Left lung (tissue), 10 donors: Measurements from ENCODE around the gene LACC1. TPM values are rescaled to one million over a fixed set of nuclear protein-coding genes. Genes with fewer than 3 reads are reported as not detected.

Source experiments
- ATAC-seq: fragments of 200-7000 bp; cut with Tn5 transposase; one replicate; pipeline ENCODE4 v1.9.1; 2020; ENCODE audit warnings: moderate library complexity
- DNase-seq, 4 donors: peaks; one replicate each; pipeline ENCODE4 v3.0.0-alpha.2; 2013 to 2020
- H3K27ac ChIP-seq, 2 donors: fragments of 200-600 bp; sonication (generic) in 1 of 2; one replicate each; pipeline versions ENCODE4 v1.5.0 to v1.8.0; 2020 to 2021
- H3K27me3 ChIP-seq, 2 donors: fragments of 200-600 bp; sonication (generic) in 1 of 2; one replicate each; pipeline versions ENCODE4 v1.5.0 to v1.8.0; 2020 to 2021
- H3K36me3 ChIP-seq, 2 donors: fragments of 200-600 bp; sonication (generic) in 1 of 2; one replicate each; pipeline versions ENCODE4 v1.5.0 to v1.8.0; 2020 to 2021
- H3K4me1 ChIP-seq, 2 donors: fragments of 200-600 bp; one replicate each; pipeline ENCODE4 v1.8.0; 2021
- H3K4me3 ChIP-seq, 2 donors: fragments of 200-600 bp; sonication (generic) in 1 of 2; one replicate each; pipeline versions ENCODE4 v1.5.0 to v1.8.0; 2020 to 2021; ENCODE audit warnings: mild to moderate bottlenecking in 1 of 2
- H3K9me3 ChIP-seq, 2 donors: fragments of 200-600 bp; sonication (generic) in 1 of 2; one replicate each; pipeline versions ENCODE4 v1.5.0 to v1.8.0; 2020 to 2021
- intact Hi-C, 2 donors: fragments of 100-400 bp; cut with DNase I; formaldehyde crosslinking; loops; one replicate each; pipeline versions ENCODE4 v1.11.2 to v1.14.2; 2022
- polyA plus RNA-seq, 6 donors: library from polyadenylated mRNA; unstranded; fragments of 120-200 nt; gene quantifications; one replicate each; pipeline ENCODE4 v1.2.1, GENCODE V29; 2013; ENCODE audit not compliant: insufficient read length in 6 of 6
- total RNA-seq, 2 donors: library from RNA; stranded (reverse); fragmentation: NEBNext Ultra II Directional; extraction: Animal tissue kit (Norgen Biotek cat#: 25700); gene quantifications; one replicate each; pipeline ENCODE4 v1.2.1, GENCODE V29; 2021
- TF ChIP-seq, protein P1 (sequence below), 2 donors: fragments of 200-600 bp; sonication (generic) in 1 of 2; IDR thresholded peaks; one replicate each; pipeline versions ENCODE4 v1.5.0 to v1.8.0; 2021; ENCODE audit warnings: antibody characterized with exemption in 2 of 2
- donor health status: DM: no; HTN: yes; CAD: no.
- donor health status: DM: no; HTN: no; CAD: no.

The LACC1 gene
- total and polyA plus RNA-seq, 8 donors: 3.7 to 21.8 (median 4.4) TPM

DNA sequence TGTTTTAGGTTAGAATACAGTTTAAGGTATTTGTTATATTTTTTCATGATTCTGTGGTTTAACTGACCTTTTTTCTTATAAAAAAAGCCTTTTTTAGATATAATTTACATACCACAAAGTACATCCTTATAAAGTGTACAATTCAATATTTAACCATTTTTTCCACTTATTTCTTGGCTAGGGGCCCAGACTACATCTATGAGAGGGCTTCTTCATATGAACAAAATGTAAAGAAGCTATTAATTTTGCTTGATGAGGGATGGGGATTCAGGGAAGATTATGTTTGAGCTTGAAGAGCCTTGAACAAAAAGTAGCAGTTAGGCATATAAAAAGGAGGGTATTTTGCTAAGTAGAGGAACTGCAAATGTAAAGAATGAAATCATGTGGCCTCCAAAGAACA, 2.4 kb upstream of the LACC1 start:
- Histone ChIP-seq H3K9me3 (no peaks in the 10 kb centered on the region), H3K27me3 (no peaks in the 10 kb centered on the region), H3K4me3 (no peak overlapping the region), H3K4me1 (peaks cover 6 to 42% of the 10 kb centered on the region in 2 donors), H3K27ac (no peak overlapping the region), H3K36me3 (no peaks in the 10 kb centered on the region)
- TF ChIP-seq, protein P1, sequence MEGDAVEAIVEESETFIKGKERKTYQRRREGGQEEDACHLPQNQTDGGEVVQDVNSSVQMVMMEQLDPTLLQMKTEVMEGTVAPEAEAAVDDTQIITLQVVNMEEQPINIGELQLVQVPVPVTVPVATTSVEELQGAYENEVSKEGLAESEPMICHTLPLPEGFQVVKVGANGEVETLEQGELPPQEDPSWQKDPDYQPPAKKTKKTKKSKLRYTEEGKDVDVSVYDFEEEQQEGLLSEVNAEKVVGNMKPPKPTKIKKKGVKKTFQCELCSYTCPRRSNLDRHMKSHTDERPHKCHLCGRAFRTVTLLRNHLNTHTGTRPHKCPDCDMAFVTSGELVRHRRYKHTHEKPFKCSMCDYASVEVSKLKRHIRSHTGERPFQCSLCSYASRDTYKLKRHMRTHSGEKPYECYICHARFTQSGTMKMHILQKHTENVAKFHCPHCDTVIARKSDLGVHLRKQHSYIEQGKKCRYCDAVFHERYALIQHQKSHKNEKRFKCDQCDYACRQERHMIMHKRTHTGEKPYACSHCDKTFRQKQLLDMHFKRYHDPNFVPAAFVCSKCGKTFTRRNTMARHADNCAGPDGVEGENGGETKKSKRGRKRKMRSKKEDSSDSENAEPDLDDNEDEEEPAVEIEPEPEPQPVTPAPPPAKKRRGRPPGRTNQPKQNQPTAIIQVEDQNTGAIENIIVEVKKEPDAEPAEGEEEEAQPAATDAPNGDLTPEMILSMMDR (IDR thresholded peaks at IDR 0.05): no peak
- intact Hi-C loops: loop anchor here in 1 of 2 donors (10.0 kb wide), 1 partner anchor 783 kb away; no protein-coding TSS in a partner anchor
- no peak for ATAC-seq
- DNase-seq: no peak

DNA sequence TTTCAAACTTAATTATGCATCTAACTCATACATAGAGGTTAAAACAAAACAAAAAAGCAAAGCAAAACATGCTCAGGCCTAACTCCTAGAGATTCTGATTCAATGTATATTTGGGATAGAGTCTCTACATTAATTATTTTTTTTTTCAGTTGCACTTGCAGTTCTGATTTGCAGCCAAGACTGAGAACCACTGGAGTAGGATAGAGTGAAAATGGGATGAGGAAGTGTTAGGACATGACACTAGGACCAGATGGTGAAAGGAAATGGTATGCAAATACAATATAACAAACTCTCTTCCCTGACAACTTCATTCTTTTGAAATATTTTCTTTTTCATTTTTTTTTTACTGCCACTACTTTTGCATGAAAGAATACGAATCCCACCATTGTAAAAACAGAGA, 1.9 kb upstream of the LACC1 start:
- no peak overlapping the region for H3K4me3 ChIP-seq
- no peaks in the 10 kb centered on the region for H3K9me3 ChIP-seq
- H3K4me1 ChIP-seq: peaks cover 6 to 42% of the 10 kb centered on the region in 2 donors
- intact Hi-C loops: loop anchor here in 1 of 2 donors (10.0 kb wide), 1 partner anchor 783 kb away; no protein-coding TSS in a partner anchor
- ATAC-seq: no peak
- no peaks in the 10 kb centered on the region for H3K36me3 ChIP-seq
- no peak for DNase-seq
- no peaks in the 10 kb centered on the region for H3K27me3 ChIP-seq
- peak overlapping the region in 1 of 2 donors; percentile 99 for H3K27ac ChIP-seq
- TF ChIP-seq, protein P1 (IDR thresholded peaks at IDR 0.05): no peak

DNA sequence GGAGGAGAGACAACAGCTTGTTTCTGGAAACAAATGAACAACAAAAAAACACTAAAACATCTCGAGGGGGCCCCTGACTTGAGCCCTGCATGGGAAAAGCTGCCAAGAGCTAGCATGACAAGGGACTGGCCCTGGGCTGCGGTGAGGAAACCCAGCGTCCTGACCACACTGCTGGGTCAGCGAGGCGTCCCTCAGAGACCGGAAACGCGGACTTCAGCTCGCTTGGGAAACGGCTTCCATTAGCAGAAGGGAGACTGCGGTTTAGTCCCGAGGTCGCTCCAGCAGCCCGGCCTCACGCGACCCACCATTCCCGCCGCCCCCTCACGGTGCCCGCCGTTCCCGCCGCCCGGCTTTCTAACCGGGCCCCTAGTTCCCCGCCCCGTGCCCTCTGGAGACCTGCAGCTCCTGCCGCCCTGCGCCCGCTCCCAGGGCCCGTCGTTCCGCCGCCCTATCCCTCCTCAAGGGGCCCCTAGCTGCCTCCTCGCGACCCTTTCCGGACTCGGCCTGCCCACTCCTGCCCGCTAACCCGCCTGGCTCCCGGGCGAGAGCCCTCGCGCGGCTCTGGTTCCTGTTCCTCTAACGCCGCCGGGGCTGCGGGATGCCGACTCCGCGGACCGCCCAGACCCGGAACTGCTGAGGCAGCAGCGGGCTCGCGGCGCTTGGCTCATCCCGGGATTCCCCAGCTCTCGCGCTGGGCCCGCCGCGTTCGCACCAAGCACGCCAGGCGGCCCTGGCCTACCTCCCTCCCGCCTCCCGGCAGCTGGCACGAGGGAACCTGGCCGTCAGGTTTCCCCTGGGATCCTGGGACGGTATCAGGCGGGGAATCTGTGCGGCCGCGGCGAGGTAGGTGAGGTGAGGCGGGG, 581 bp upstream of the LACC1 start, which contains the start of gene CCDC122:
Gene CCDC122 (minus strand): TSS at position 849 of the 863 bp plus-strand sequence. CDS start 10,364 bp downstream, outside the sequence.
- DNase-seq: peak; percentile 80 to 99 (median 88)
- Histone ChIP-seq H3K27me3 (no peaks in the 10 kb centered on the region), H3K4me1 (peaks cover 6 to 44% of the 10 kb centered on the region in 2 donors), H3K4me3 (peak within 1 kb of the TSS; percentile 66), H3K27ac (peak within 1 kb of the TSS; percentile 96 to 99), H3K9me3 (no peaks in the 10 kb centered on the region), H3K36me3 (no peaks in the 10 kb centered on the region)
- TF ChIP-seq, protein P1 (IDR thresholded peaks at IDR 0.05): no peak
- peak; percentile 88 for ATAC-seq
- intact Hi-C loops: loop anchor here in 1 of 2 donors (10.0 kb wide), 1 partner anchor 784 kb away; no protein-coding TSS in a partner anchor

DNA sequence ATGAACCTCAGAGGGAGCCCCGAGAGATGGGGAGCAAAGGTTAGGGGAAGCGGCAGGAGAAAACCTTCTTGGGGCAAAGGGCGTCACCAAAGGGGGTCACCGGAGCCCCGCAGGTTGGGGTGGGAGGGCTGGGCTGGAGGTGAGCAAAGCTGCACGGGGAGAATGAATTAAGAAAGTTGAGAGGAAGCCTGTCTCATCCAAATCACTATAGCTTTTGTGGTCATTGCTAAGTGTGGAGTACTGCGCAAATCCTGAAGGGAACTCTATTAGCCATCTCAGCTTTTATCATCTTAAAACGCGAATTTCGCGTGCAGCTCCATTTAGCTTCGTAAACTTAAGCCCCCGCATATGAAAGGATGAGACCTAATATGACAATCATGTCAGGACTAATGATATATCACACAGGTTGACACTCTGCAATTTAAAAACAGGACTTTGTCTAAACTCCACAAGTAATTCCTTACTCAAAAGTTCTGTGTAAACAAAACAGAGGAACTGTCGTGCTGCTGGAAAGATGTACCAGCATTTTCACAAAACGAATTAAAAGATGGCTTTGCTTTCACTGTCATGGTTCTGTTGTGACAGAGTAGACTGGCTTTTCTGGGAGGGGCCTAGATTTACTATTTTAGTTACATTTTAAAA, 631 bp downstream of the LACC1 start:
- intact Hi-C loops: no loop called here
- TF ChIP-seq, protein P1 (IDR thresholded peaks at IDR 0.05): no peak
- peak in 1 of 4 donors; percentile 10 for DNase-seq

More for the DNA sequence above, 631 bp downstream of the LACC1 start:
- H3K36me3 ChIP-seq: peaks cover 0 to 9% of the 10 kb centered on the region in 2 donors
- H3K4me1 ChIP-seq: peaks cover 6 to 44% of the 10 kb centered on the region in 2 donors
- peak overlapping the region; percentile 96 to 99 for H3K27ac ChIP-seq
- peak overlapping the region; percentile 66 for H3K4me3 ChIP-seq
- H3K27me3 ChIP-seq: no peaks in the 10 kb centered on the region
- no peaks in the 10 kb centered on the region for H3K9me3 ChIP-seq
- ATAC-seq: no peak
